ENCODE measurements around the gene FOXJ3. TPM values are rescaled to one million over a fixed set of nuclear protein-coding genes. Genes with fewer than 3 reads are reported as not detected.

Gene FOXJ3
- total RNA-seq, 4 donors from 2014 or later, result 42.9 to 68.5 (median 52.5) TPM

DNA sequence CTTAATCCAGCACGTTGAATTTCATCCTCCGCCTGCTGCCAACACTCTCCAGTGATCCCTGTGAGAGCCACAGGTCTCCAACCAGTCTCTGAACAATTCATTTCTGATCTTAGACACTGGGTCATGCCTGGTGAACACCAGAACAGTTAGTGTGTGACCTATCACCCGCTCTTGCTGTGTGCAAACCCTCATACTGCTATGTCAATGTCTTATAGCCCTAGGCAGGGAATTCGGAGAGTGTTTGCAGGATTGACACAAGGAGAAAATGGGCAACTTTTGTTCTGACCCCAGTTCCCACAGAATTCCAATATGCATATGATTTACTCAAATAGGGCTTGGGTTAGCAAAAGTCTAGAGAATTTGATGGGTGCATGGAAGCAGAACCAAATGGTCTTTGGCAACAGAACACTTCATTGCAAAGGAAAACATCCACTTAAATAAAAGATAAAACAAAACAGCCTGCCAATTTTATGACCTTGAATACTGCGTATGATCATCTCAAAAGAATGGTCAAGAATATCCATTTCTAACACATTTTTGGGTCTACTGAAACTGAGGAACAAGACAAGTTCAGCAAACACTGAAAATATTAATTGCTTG, 204.9 kb downstream of the FOXJ3 start:
- H3K4me3 ChIP-seq, result no peak overlapping the region
- TF ChIP-seq POLR2A (IDR thresholded peaks at IDR 0.05), result no peak
- TF ChIP-seq, protein P1, sequence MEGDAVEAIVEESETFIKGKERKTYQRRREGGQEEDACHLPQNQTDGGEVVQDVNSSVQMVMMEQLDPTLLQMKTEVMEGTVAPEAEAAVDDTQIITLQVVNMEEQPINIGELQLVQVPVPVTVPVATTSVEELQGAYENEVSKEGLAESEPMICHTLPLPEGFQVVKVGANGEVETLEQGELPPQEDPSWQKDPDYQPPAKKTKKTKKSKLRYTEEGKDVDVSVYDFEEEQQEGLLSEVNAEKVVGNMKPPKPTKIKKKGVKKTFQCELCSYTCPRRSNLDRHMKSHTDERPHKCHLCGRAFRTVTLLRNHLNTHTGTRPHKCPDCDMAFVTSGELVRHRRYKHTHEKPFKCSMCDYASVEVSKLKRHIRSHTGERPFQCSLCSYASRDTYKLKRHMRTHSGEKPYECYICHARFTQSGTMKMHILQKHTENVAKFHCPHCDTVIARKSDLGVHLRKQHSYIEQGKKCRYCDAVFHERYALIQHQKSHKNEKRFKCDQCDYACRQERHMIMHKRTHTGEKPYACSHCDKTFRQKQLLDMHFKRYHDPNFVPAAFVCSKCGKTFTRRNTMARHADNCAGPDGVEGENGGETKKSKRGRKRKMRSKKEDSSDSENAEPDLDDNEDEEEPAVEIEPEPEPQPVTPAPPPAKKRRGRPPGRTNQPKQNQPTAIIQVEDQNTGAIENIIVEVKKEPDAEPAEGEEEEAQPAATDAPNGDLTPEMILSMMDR (IDR thresholded peaks at IDR 0.05), result no peak
- no peaks in the 10 kb centered on the region for H3K27me3 ChIP-seq
- H3K9me3 ChIP-seq, result no peaks in the 10 kb centered on the region
- no peaks in the 10 kb centered on the region for H3K36me3 ChIP-seq
- H3K4me1 ChIP-seq, result no peaks in the 10 kb centered on the region
- no peak for DNase-seq
- no peak overlapping the region for H3K27ac ChIP-seq

DNA sequence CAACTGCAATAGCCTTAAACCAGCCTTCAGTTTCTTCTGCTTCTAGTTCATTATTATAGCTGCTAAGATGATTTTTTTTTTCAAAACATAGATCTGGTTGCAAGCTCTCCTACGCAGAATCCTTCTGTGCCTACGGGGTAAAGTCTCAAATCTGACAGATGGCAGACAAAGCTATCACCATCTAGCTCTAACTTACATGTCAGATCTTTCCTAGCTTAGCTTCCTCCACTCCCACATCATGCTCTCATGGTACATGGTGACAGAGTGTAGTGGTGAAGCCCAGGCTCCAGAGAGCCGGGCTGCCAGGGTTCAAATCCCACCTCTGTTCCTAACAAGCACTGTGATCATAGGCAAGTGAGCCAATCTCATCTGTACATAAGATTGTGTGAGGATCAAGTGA, 206.1 kb downstream of the FOXJ3 start:
- Histone ChIP-seq H3K27me3 (no peaks in the 10 kb centered on the region), H3K9me3 (no peaks in the 10 kb centered on the region), H3K27ac (no peak overlapping the region), H3K4me3 (no peak overlapping the region), H3K4me1 (no peaks in the 10 kb centered on the region), H3K36me3 (no peaks in the 10 kb centered on the region)
- no peak for DNase-seq
- TF ChIP-seq, protein P1 (IDR thresholded peaks at IDR 0.05), result no peak
- TF ChIP-seq POLR2A (IDR thresholded peaks at IDR 0.05), result no peak

DNA sequence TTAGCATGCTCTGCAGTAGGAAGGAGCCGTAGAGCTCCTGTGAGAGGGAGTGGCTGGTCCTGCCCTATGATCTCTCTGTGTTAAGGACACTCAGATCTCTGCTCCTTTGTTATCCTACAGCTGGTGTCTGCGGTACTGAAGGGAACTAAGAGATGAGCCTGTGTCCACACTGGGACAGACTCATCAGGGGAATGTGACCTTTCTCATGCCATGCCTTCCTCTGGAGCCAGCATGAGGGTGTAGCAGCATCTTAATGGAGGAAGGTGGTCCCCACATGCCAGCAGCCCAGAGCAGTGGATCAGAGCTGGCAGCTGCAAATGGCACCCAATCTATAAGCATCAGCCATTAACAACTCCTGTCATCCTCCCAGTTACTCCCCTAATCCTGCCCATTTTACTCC, 206.5 kb downstream of the FOXJ3 start:
- H3K27me3 ChIP-seq, result no peaks in the 10 kb centered on the region
- H3K4me3 ChIP-seq, result no peak overlapping the region
- H3K4me1 ChIP-seq, result no peaks in the 10 kb centered on the region
- DNase-seq, result no peak
- no peaks in the 10 kb centered on the region for H3K36me3 ChIP-seq
- no peaks in the 10 kb centered on the region for H3K9me3 ChIP-seq
- no peak overlapping the region for H3K27ac ChIP-seq
- no peak for TF ChIP-seq POLR2A (IDR thresholded peaks at IDR 0.05)

DNA sequence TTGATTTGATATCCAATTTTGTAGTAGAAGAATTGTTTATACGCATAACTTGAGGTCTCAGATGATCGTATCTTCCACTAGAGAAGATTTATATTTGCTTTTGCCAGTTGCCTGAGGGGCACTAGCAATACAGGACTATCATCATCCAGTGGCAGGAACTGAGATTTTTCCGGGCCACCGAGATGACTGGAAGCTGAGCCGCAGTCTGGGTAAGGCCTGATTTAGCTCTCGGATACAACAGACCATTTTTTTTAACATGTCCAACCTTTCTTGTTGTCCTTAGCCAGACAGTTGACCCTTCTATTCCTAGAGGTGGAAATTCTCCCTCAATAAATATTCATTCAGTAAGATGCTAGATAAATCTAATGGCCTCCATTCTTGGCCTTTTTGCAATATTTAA, 207.3 kb downstream of the FOXJ3 start:
- no peak for DNase-seq
- H3K4me3 ChIP-seq, result no peak overlapping the region
- H3K27ac ChIP-seq, result no peak overlapping the region
- no peaks in the 10 kb centered on the region for H3K27me3 ChIP-seq
- H3K4me1 ChIP-seq, result no peaks in the 10 kb centered on the region
- no peaks in the 10 kb centered on the region for H3K36me3 ChIP-seq
- TF ChIP-seq, protein P1 (IDR thresholded peaks at IDR 0.05), result no peak
- no peak for TF ChIP-seq POLR2A (IDR thresholded peaks at IDR 0.05)
- H3K9me3 ChIP-seq, result no peaks in the 10 kb centered on the region

Other genes starting within 250 kb of the FOXJ3 start
- gene GUCA2B, start 181.8 kb downstream of the FOXJ3 start, total RNA-seq, result 100 to 1,000 TPM in 3 of 4 donors, 10 to 100 TPM in 1; 35.5 to 708 (median 256) TPM
- gene GUCA2A, start 170.5 kb downstream of the FOXJ3 start, total RNA-seq, result 1,000 to 10,000 TPM in 3 of 4 donors, 10 to 100 TPM in 1; 27.2 to 4,654 (median 2,038) TPM
- 1 to 10 TPM in 2 of 4 donors, under 1 TPM in 2; 0.27 to 1.7 (median 1.0) TPM for gene RIMKLA, start 45.6 kb upstream of the FOXJ3 start, total RNA-seq
- gene ZMYND12, start 120.8 kb upstream of the FOXJ3 start, total RNA-seq, result 1 to 10 TPM in 2 of 4 donors, under 1 TPM in 1, not detected in 1; 0.54 to 3.0 (median 1.9) TPM
- 100 to 1,000 TPM in 1 of 4 donors, 10 to 100 TPM in 3; 73.3 to 118 (median 78.0) TPM for gene PPCS, start 121.3 kb upstream of the FOXJ3 start, total RNA-seq
- gene CCDC30, start 128.1 kb upstream of the FOXJ3 start, total RNA-seq, result 10 to 100 TPM in 1 of 4 donors, 1 to 10 TPM in 3; 1.8 to 29.4 (median 7.4) TPM